Vagina (tissue), 2 donors: ENCODE results near the gene TNRC6C. TPM values are rescaled to one million over a fixed set of nuclear protein-coding genes. Genes with fewer than 3 reads are reported as not detected.

Experiments used
- DNase-seq, 2 donors: peaks; one replicate each; pipeline ENCODE4 v3.0.0-alpha.2; 2017; ENCODE audit errors: extremely low spot score in 2 of 2
- H3K27ac ChIP-seq: fragments of 200-600 bp; sonication (generic); one replicate; pipeline ENCODE4 v1.5.1; 2019
- H3K27me3 ChIP-seq: fragments of 200-600 bp; sonication (generic); one replicate; pipeline ENCODE4 v1.5.1; 2019
- H3K36me3 ChIP-seq, 2 donors: fragments of 200-600 bp; sonication (generic); one replicate each; pipeline ENCODE4 v1.5.1; 2017 to 2019
- H3K4me1 ChIP-seq: fragments of 200-600 bp; sonication (generic); one replicate; pipeline ENCODE4 v1.5.1; 2019
- H3K4me3 ChIP-seq, 2 donors: fragments of 200-600 bp; sonication (generic); 1 replicate in 1 of 2; 2 replicates in 1 of 2; pipeline ENCODE4 v1.5.1; 2016 to 2019
- H3K9me3 ChIP-seq: fragments of 200-600 bp; sonication (generic); one replicate; pipeline ENCODE4 v1.5.1; 2019
- POLR2A ChIP-seq, 2 donors: fragments of 450-650 bp; IDR thresholded peaks; one replicate each; pipeline ENCODE4 v1.6.1; 2017; ENCODE audit warnings: antibody characterized with exemption in 2 of 2, mild to moderate bottlenecking in 2 of 2, moderate library complexity in 2 of 2
- POLR2AphosphoS5 ChIP-seq, 2 donors: sonication (generic); formaldehyde crosslinking; IDR thresholded peaks; one replicate each; pipeline ENCODE4 v1.9.0; 2017; ENCODE audit warnings: antibody characterized with exemption in 2 of 2, mild to moderate bottlenecking in 2 of 2, low read depth in 1 of 2; ENCODE audit not compliant: insufficient read depth in 1 of 2
- intact Hi-C: fragments of 100-400 bp; cut with DNase I; formaldehyde crosslinking; loops from one replicate; pipeline ENCODE4 v1.15.1; 2023
- total RNA-seq: library from RNA; depleted of rRNA; stranded (reverse); fragments of >200 nt; gene quantifications from one replicate; pipeline ENCODE4 v1.2.3, GENCODE V29; 2016
- TF ChIP-seq, protein P1 (sequence below), 3 experiments: fragments of 450-650 bp in 2 of 3; fragments of 200-600 bp in 1 of 3; sonication (generic) in 1 of 3; IDR thresholded peaks; one replicate each; pipeline ENCODE4 v1.5.1; 2017 to 2019; ENCODE audit warnings: antibody characterized with exemption in 3 of 3, mild to moderate bottlenecking in 2 of 3, moderate library complexity in 2 of 3

The TNRC6C gene
- total RNA-seq, 1 donor from 2014 or later, result 14.7 TPM

DNA sequence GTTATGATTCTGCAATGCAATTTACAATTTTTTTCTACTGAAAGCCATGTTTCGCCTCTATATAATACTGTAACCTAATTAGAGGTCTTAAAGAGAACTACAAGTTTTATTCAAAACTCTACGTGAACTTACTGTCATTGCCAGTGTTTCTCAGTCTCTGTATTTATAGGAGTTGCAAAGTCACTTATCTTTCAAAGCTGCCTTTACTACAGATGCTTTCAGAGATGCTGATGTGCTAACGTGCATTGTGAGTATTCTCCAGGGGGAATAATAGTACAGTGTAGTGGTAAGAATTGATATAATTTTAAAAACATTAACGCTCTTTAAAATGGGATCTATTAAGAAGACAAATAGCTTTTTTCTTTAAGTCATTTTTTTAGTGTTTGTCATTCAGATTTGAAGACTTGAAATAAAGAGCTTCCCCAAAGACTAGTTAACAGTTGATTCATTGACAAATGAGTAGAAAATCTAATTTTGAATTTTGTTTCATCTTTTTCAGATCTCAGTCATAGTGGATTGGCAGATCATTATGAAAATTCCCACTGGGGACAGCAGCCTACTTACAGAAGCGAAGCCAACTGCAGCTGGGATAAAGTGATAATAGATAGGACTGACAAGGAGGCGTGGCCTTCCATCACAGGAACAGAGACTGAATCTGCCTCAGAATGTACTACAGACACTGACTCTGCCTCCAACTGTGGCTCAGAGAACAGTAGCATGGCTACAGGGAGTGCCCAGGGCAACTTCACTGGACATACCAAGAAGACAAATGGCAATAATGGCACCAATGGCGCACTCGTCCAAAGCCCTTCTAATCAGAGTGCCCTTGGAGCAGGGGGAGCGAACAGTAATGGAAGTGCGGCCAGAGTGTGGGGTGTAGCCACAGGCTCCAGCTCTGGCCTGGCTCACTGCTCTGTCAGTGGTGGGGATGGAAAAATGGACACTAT lies 90.1 kb downstream of the TNRC6C start:
- Histone ChIP-seq H3K4me1 (no peaks in the 10 kb centered on the region), H3K27ac (no peak overlapping the region), H3K4me3 (no peak overlapping the region), H3K27me3 (no peaks in the 10 kb centered on the region), H3K36me3 (peaks cover 0 to 20% of the 10 kb centered on the region in 2 donors), H3K9me3 (no peaks in the 10 kb centered on the region)
- TF ChIP-seq, protein P1, sequence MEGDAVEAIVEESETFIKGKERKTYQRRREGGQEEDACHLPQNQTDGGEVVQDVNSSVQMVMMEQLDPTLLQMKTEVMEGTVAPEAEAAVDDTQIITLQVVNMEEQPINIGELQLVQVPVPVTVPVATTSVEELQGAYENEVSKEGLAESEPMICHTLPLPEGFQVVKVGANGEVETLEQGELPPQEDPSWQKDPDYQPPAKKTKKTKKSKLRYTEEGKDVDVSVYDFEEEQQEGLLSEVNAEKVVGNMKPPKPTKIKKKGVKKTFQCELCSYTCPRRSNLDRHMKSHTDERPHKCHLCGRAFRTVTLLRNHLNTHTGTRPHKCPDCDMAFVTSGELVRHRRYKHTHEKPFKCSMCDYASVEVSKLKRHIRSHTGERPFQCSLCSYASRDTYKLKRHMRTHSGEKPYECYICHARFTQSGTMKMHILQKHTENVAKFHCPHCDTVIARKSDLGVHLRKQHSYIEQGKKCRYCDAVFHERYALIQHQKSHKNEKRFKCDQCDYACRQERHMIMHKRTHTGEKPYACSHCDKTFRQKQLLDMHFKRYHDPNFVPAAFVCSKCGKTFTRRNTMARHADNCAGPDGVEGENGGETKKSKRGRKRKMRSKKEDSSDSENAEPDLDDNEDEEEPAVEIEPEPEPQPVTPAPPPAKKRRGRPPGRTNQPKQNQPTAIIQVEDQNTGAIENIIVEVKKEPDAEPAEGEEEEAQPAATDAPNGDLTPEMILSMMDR (IDR thresholded peaks at IDR 0.05), result no peak
- TF ChIP-seq POLR2A (IDR thresholded peaks at IDR 0.05), result no peak
- no peak for TF ChIP-seq POLR2AphosphoS5 (IDR thresholded peaks at IDR 0.05; ENCODE audit: insufficient read depth in 1 of 2, low read depth in 1 of 2)
- no peak for DNase-seq
- intact Hi-C loops, result no loop called here

GRCh38 chr17:78049609-78050008 lies 91.1 kb downstream of the TNRC6C start:
- no peaks in the 10 kb centered on the region for H3K9me3 ChIP-seq
- no peaks in the 10 kb centered on the region for H3K27me3 ChIP-seq
- H3K4me3 ChIP-seq, result no peak overlapping the region
- H3K27ac ChIP-seq, result no peak overlapping the region
- TF ChIP-seq, protein P1 (IDR thresholded peaks at IDR 0.05), result no peak
- TF ChIP-seq POLR2AphosphoS5 (IDR thresholded peaks at IDR 0.05; ENCODE audit: insufficient read depth in 1 of 2, low read depth in 1 of 2), result no peak
- peaks cover 0 to 26% of the 10 kb centered on the region in 2 donors for H3K36me3 ChIP-seq
- no peak for DNase-seq
- intact Hi-C loops, result no loop called here
- no peaks in the 10 kb centered on the region for H3K4me1 ChIP-seq

DNA sequence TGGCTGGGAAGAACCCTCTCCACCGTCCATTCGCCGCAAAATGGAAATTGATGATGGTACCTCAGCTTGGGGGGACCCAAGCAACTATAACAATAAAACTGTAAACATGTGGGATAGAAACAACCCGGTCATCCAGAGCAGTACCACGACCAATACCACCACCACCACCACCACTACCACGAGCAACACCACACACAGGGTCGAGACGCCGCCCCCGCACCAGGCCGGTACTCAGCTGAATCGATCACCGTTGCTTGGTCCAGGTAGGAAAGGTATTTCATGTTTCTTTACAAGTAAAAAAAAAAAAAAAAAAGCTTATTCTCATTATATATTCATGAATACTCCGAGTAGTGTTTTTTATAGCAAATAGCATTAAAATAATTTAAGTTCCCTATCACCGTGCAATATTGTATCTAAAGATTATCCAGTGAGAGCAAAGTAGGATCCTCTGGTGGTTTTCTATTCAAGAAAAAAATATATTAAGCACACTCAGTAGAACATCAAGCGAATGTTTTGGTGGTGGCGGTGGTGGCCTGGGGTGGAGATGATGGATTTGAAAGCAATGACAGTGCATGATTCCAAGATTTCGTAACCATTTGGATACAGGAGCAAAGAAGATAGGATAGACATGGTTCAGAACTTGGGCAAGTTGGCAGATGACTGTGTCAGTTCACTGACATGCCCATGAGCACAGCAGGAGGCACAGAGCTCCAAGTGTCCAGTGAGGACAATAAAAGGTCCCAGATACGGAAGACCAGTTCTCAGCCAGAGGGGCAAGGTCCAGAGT lies 92.9 kb downstream of the TNRC6C start:
- no peak overlapping the region for H3K4me3 ChIP-seq
- no peaks in the 10 kb centered on the region for H3K27me3 ChIP-seq
- no peaks in the 10 kb centered on the region for H3K4me1 ChIP-seq
- no peak overlapping the region for H3K27ac ChIP-seq
- TF ChIP-seq, protein P1 (IDR thresholded peaks at IDR 0.05), result no peak
- TF ChIP-seq POLR2AphosphoS5 (IDR thresholded peaks at IDR 0.05; ENCODE audit: insufficient read depth in 1 of 2, low read depth in 1 of 2) (no peak), POLR2A (IDR thresholded peaks at IDR 0.05) (no peak)
- H3K9me3 ChIP-seq, result no peaks in the 10 kb centered on the region
- intact Hi-C loops, result no loop called here
- DNase-seq, result no peak
- H3K36me3 ChIP-seq, result peaks cover 0 to 37% of the 10 kb centered on the region in 2 donors

DNA sequence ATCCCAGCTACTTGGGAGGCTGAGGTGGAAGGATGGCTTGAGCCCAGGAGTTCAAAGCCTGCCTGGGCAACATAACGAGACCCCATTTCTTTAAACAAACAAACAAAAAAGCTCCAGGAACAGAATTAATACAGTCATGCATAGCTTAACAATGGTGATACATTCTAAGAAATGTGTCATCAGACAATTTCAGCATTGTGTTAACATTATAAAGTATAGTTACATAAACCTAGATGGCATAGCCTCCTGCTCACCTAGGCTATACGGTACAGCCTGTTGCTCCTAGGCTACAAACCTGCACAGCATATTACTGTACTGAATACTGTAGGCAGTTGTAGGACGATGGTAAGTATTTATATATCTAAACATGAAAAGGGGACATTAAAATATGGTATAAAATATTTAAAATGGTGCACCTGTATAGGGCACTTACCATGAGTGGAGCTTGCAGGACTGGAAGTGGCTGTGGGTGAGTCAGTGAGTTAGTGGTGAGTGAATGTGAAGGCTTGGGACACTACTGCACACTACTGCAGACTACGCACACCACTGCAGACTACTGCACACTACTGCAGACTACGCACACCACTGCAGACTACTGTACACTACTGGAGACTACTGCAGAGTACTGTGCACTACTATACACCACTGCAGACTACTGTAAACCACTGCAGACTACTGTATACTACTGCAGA lies 95.4 kb downstream of the TNRC6C start:
- TF ChIP-seq POLR2AphosphoS5 (IDR thresholded peaks at IDR 0.05; ENCODE audit: insufficient read depth in 1 of 2, low read depth in 1 of 2) (no peak), POLR2A (IDR thresholded peaks at IDR 0.05) (no peak)
- TF ChIP-seq, protein P1 (IDR thresholded peaks at IDR 0.05), result no peak
- intact Hi-C loops, result no loop called here
- DNase-seq, result no peak
- Histone ChIP-seq H3K36me3 (peaks cover 0 to 35% of the 10 kb centered on the region in 2 donors), H3K27ac (no peak overlapping the region), H3K4me3 (no peak overlapping the region), H3K9me3 (no peaks in the 10 kb centered on the region), H3K27me3 (no peaks in the 10 kb centered on the region), H3K4me1 (peaks cover 16% of the 10 kb centered on the region)
